ENCODE data around the gene TRAPPC1. TPM values are rescaled to one million over a fixed set of nuclear protein-coding genes. Genes with fewer than 3 reads are reported as not detected.

Gene TRAPPC1
- total RNA-seq, 2 experiments from 2014 or later, result 162 to 172 TPM

DNA sequence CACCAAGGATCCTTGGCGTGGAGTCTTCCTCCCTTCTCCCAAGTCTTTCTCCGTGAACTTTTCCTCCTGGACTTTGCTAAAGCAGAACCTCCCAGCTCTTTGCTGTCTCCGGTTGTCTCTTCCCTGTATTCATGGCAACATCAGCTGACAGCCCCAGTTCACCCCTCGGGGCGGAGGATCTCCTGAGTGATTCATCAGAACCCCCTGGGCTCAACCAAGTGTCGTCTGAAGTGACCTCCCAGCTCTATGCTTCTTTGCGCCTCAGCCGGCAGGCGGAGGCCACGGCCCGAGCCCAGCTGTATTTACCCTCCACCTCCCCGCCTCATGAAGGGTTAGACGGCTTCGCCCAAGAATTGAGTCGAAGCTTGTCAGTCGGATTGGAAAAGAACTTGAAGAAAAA lies 1.2 kb upstream of the TRAPPC1 start:
- peaks cover 38% of the 10 kb centered on the region for H3K4me1 Mint-ChIP-seq (ENCODE audit: low read depth)
- peaks cover 25% of the 10 kb centered on the region for H3K36me3 Mint-ChIP-seq (ENCODE audit: low read depth)
- H3K27ac Mint-ChIP-seq, result peak overlapping the region; percentile 87
- H3K4me3 Mint-ChIP-seq, result peak overlapping the region; percentile 91
- H3K27me3 Mint-ChIP-seq (ENCODE audit: low read depth), result no peaks in the 10 kb centered on the region
- no peaks in the 10 kb centered on the region for H3K9me3 Mint-ChIP-seq
- intact Hi-C loops (cut with micrococcal nuclease), result loop anchor here (1.0 to 5.0 kb wide), 12 partner anchors 11 to 456 kb away; partner anchors contain the start of genes CTC1, NAA38, PFAS and RPL26
- DNase-seq, result peak; percentile 43
- CTCF ChIA-PET, result interaction anchor here (0.6 to 3.8 kb wide), 20 partner anchors 8 to 259 kb away, joined by 3 to 38 read pairs (median 3); partner anchors contain the start of genes KDM6B and NAA38

DNA sequence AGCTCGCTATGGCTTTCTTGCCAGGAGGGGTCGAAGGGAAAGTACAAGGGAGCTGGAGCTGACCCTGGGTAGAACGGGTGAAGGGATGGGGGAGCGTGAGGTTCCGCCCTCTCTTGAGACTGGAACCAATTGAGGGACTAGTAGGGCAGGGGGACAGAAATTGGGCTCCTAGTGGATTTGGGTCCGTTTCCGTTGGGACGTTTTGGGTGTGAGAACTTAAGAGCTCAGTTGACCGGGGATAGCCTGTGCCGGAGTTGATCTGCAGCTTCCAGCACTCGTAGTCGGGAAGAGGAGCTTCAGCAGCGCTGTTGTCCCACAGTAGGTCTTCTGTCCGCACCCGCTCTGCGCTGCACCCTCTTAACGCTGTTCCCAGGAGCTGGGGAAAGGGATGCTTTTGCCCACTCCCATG lies 741 bp upstream of the TRAPPC1 start:
- CTCF ChIA-PET, result interaction anchor here (0.6 to 3.8 kb wide), 15 partner anchors 9 to 218 kb away, joined by 3 to 38 read pairs (median 4); no protein-coding TSS in a partner anchor
- intact Hi-C loops (cut with micrococcal nuclease), result loop anchor here (1.0 to 5.0 kb wide), 12 partner anchors 10 to 455 kb away; partner anchors contain the start of genes CTC1, NAA38, PFAS and RPL26
- Mint-ChIP-seq H3K4me1 (ENCODE audit: low read depth) (peaks cover 38% of the 10 kb centered on the region), H3K27me3 (ENCODE audit: low read depth) (no peaks in the 10 kb centered on the region), H3K4me3 (peak overlapping the region; percentile 91), H3K27ac (peak overlapping the region; percentile 87), H3K9me3 (no peaks in the 10 kb centered on the region), H3K36me3 (ENCODE audit: low read depth) (peaks cover 26% of the 10 kb centered on the region)
- DNase-seq, result peak; percentile 41

DNA sequence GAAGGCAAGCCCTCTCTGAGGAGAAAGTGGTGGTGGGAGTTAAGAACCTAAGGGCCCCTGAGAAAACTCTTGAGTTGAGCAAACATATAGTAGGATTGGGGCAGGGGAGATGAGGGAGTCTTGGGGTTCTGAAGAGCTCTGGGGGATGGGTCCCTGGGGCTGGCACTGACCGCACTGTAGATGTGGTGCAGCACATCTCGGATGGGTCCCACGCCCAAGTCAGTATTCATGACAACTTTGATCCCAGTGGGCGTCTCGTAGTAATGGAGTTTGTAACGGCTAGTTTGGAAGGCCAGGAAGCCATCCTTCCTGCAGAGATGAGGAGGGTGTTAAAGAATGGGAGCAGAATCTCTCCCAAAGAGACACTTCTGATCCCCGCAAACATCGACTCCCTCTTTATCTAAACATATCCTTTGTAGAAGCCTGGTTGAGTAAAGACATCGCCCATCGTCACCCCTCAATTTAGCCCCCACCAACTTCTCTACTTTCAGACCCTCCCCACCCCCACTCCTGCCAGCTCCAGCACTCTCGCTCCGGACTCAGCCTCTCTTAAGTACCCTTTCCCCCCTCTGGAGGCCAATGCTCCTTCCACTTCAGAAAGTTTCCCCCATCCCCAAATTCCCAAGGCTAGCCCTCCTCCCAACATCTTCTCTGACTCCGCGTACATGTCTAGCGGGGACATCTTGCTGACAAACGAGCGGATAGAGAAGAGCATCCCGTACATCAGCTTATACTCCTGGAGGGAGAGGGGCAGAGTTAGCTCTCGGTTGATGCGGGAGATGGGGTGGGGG lies 710 bp downstream of the TRAPPC1 start:
- no peaks in the 10 kb centered on the region for H3K9me3 Mint-ChIP-seq
- intact Hi-C loops (cut with micrococcal nuclease), result loop anchor here (5.0 kb wide), 3 partner anchors 316 to 454 kb away; partner anchors contain the start of genes CTC1, PFAS, RPL26 and ZBTB4
- peak overlapping the region; percentile 91 for H3K4me3 Mint-ChIP-seq
- H3K36me3 Mint-ChIP-seq (ENCODE audit: low read depth), result peaks cover 16% of the 10 kb centered on the region
- peak overlapping the region; percentile 87 for H3K27ac Mint-ChIP-seq
- H3K4me1 Mint-ChIP-seq (ENCODE audit: low read depth), result peaks cover 38% of the 10 kb centered on the region
- no peak for DNase-seq
- CTCF ChIA-PET, result interaction anchor here (0.9 to 3.8 kb wide), 3 partner anchors 9 to 66 kb away, joined by 4 to 38 read pairs (median 12); no protein-coding TSS in a partner anchor
- H3K27me3 Mint-ChIP-seq (ENCODE audit: low read depth), result no peaks in the 10 kb centered on the region

DNA sequence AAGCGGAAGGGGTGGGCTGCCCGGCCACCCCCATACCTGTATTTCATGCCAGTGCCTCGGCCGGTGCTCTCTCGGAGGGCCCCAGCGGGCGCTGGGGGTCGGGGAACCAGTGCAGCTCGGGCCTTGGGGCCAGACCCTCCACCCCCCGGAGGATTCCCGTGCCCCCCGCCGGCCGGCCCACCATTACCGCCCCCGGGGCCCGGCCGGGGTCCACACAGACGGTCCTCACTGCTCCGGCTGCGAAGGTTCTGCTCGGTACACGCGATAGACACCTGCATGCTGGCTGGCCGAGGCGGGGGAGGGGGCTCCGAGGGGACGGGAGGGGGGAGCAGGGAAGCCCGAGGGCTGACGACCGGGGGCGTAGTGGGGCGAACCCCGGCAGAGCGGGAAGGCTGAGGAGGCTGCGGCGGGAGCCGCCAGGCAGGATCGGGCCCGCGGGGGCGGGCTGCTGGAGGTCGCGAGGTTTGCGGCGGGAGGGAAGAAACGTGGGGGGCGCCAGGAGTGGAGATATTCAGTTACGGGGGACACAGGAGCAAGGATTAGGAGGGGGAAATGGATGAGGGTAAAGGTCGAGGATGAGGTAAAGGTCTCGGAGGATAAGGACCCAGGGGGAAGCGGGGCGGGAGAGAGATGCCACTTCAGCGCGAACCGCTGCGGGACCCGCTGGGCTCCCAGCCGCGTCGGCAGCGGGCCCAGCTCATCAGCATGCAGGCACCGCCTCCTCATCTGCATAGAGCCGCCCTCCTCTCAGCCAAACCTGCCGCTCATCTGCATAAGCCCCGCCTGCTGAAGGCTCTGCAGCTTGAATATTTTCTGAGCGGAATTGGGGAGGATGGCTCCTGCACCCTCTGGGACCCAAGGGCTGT lies 2.4 kb downstream of the TRAPPC1 start, which contains the start of gene KCNAB3:
Gene KCNAB3 (minus strand): TSS at position 699 of the 866 bp plus-strand sequence. CDS start 421 bp downstream, at position 278.
- H3K27ac Mint-ChIP-seq, result peak within 1 kb of the TSS; percentile 87
- intact Hi-C loops (cut with micrococcal nuclease), result loop anchor here (5.0 kb wide), 3 partner anchors 318 to 453 kb away; partner anchors contain the start of genes CTC1, PFAS, RPL26 and ZBTB4
- CTCF ChIA-PET, result interaction anchor here (1.1 kb wide), 1 partner anchor 68 kb away, joined by 3 read pairs; no protein-coding TSS in a partner anchor
- no peaks in the 10 kb centered on the region for H3K27me3 Mint-ChIP-seq (ENCODE audit: low read depth)
- peaks cover 28% of the 10 kb centered on the region for H3K4me1 Mint-ChIP-seq (ENCODE audit: low read depth)
- H3K4me3 Mint-ChIP-seq, result peak within 1 kb of the TSS; percentile 91
- H3K9me3 Mint-ChIP-seq, result no peaks in the 10 kb centered on the region
- peak; percentile 42 for DNase-seq
- H3K36me3 Mint-ChIP-seq (ENCODE audit: low read depth), result peaks cover 8% of the 10 kb centered on the region

DNA sequence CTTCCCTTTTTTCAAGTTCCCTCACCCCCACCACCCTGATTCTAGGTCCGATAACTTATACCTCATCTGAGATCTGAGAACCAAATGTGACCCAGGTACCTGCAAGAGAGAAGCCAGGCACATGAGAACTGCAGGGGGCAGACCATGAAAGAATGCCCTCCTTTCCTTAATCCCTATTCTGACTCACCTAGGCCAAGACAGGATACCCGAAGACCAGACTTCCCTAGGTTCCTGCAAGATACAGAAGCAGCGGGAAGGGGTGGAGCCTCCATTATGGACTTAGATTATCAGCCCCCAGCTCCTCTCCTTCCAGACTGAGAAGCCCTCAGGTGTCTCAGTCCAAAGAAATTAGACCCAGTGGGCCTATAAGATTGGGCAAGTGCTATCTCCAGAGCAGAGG lies 4.2 kb downstream of the TRAPPC1 start:
- H3K27ac Mint-ChIP-seq, result no peak overlapping the region
- no peaks in the 10 kb centered on the region for H3K9me3 Mint-ChIP-seq
- no peak overlapping the region for H3K4me3 Mint-ChIP-seq
- intact Hi-C loops (cut with micrococcal nuclease), result no loop called here
- peaks cover 24% of the 10 kb centered on the region for H3K4me1 Mint-ChIP-seq (ENCODE audit: low read depth)
- CTCF ChIA-PET, result interaction anchor here (0.9 kb wide), 1 partner anchor 167 kb away, joined by 3 read pairs; no protein-coding TSS in a partner anchor
- no peaks in the 10 kb centered on the region for H3K27me3 Mint-ChIP-seq (ENCODE audit: low read depth)
- peaks cover 6% of the 10 kb centered on the region for H3K36me3 Mint-ChIP-seq (ENCODE audit: low read depth)
- DNase-seq, result no peak

DNA sequence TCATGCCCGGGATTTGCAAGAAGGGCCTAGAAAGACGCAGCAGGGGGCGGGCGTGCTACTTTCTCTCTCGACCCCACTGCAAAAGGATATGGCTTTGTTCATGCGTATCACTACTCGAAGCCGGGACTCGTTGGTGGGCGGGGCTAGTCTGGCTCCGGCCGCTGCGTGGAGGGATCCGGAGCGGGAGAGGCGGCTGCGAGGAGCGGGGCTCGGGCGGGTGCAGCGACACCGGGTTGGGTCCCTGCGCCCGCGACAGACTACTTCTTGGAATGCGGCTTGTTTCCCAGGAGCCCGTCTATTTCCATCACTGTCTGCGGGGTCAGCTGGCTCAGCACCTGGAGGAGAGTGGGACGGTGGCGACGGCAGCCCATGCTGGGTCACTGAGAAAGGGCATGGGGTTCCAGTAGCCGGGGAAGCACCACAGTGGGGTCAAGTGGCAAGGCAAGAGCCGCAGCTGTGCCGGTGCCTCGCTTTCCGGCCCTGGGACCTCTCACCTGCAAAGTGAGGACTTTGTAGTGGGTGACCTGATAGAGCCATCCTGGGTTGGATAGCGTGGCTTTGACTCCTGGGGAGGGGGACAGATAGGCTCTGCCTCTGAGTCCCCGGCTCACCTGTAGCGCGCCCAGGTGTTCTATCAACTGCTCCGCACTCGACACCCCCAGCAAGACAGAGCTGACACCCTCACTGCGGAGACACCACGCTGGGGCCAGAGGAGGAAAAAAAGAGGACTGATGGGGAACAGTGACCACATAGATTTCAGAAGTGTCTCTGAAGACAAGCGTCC lies 8.7 kb downstream of the TRAPPC1 start:
- CTCF ChIA-PET, result interaction anchor here (1.1 to 4.6 kb wide), 4 partner anchors 9 to 70 kb away, joined by 3 to 19 read pairs (median 4); partner anchors contain the start of genes CNTROB and TRAPPC1
- H3K4me1 Mint-ChIP-seq (ENCODE audit: low read depth), result peaks cover 14% of the 10 kb centered on the region
- peak; percentile 90 for DNase-seq
- H3K27ac Mint-ChIP-seq, result peak overlapping the region; percentile 80
- no peaks in the 10 kb centered on the region for H3K9me3 Mint-ChIP-seq
- peak overlapping the region; percentile 73 for H3K4me3 Mint-ChIP-seq
- intact Hi-C loops (cut with micrococcal nuclease), result loop anchor here (1.0 kb wide), 1 partner anchor 9 kb away; the partner anchor contains the start of gene CNTROB
- peaks cover 2% of the 10 kb centered on the region for H3K36me3 Mint-ChIP-seq (ENCODE audit: low read depth)
- H3K27me3 Mint-ChIP-seq (ENCODE audit: low read depth), result no peaks in the 10 kb centered on the region

DNA sequence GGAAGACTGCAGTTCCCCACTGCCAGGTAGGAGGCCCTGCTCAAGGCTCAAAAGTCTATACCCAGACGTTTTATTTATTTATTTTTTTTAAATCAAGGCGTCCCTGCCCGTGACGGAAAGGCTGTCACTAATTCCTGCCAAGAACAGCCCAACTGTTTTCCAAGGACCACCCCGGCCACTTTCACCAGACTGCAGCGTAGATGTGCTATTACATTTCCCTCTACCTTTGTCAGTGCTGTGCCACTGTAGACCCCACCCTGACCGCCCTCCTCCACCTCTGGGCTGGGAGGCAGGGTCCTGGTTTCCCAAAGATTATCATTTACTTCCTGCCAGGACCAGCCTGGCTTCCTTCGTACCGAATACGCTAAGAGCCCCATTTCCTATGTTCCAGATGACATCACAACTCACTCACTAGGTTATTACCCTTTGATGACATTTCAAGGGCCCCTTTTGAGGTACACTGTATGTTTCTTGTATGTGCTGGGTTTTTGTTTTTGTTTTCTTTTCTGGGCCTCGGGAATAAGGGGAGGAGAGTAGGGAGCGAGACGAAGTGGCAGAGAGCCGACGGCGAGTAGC lies 9.4 kb downstream of the TRAPPC1 start:
- no peaks in the 10 kb centered on the region for H3K36me3 Mint-ChIP-seq (ENCODE audit: low read depth)
- peak overlapping the region; percentile 73 for H3K4me3 Mint-ChIP-seq
- DNase-seq, result no peak
- intact Hi-C loops (cut with micrococcal nuclease), result loop anchor here (1.0 kb wide), 1 partner anchor 10 kb away; the partner anchor contains the start of gene CNTROB
- no peaks in the 10 kb centered on the region for H3K27me3 Mint-ChIP-seq (ENCODE audit: low read depth)
- CTCF ChIA-PET, result interaction anchor here (1.1 to 4.6 kb wide), 4 partner anchors 9 to 71 kb away, joined by 3 to 19 read pairs (median 4); partner anchors contain the start of genes CNTROB and TRAPPC1
- no peaks in the 10 kb centered on the region for H3K9me3 Mint-ChIP-seq
- peaks cover 14% of the 10 kb centered on the region for H3K4me1 Mint-ChIP-seq (ENCODE audit: low read depth)
- H3K27ac Mint-ChIP-seq, result peak overlapping the region; percentile 80

DNA sequence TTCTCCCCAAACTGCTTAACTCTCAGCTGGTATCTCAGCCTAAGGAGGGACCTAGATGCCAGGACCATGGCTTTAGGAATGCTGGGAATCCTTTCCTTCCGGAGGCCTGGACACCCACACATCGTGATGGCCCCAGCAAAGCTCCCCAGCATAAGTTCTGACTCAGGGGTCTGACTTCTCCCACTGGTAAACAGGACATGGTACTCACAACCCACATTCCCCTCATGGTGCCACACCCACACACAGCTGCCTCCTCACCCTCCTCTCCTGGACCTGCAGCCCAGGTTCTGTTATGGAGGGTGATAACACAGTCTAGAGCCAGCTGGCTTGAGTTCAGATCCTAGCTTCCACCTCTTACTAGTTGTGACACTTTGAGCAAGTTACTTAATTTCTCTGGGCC lies 14.9 kb downstream of the TRAPPC1 start:
- Mint-ChIP-seq H3K4me1 (ENCODE audit: low read depth) (peaks cover 28% of the 10 kb centered on the region), H3K4me3 (peak overlapping the region; percentile 93), H3K27ac (peak overlapping the region; percentile 57), H3K36me3 (ENCODE audit: low read depth) (peaks cover 3% of the 10 kb centered on the region), H3K9me3 (no peaks in the 10 kb centered on the region), H3K27me3 (ENCODE audit: low read depth) (no peaks in the 10 kb centered on the region)
- intact Hi-C loops (cut with micrococcal nuclease), result no loop called here
- CTCF ChIA-PET, result interaction anchor here (0.5 to 4.8 kb wide), 3 partner anchors 67 to 80 kb away, joined by 3 to 44 read pairs (median 5); no protein-coding TSS in a partner anchor
- no peak for DNase-seq

DNA sequence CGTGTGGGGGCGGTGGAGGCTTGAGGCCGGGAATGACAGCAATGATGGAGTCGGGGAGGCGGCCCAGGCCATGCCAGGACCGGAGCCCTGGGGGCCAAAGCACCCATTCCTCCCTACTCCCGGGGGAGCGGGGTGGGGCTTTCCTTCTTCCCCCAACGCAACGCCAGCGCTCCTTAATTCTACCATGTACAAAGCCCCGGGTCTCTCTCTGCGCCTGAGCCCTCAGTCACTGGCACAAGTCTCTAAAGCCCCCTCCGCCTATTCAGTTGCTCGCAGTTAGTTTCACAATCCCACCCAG lies 15.4 kb downstream of the TRAPPC1 start:
- CTCF ChIA-PET, result interaction anchor here (1.0 to 4.8 kb wide), 3 partner anchors 19 to 73 kb away, joined by 3 to 44 read pairs (median 3); no protein-coding TSS in a partner anchor
- peaks cover 3% of the 10 kb centered on the region for H3K36me3 Mint-ChIP-seq (ENCODE audit: low read depth)
- H3K4me3 Mint-ChIP-seq, result peak overlapping the region; percentile 93
- peak overlapping the region; percentile 57 for H3K27ac Mint-ChIP-seq
- H3K9me3 Mint-ChIP-seq, result no peaks in the 10 kb centered on the region
- no peaks in the 10 kb centered on the region for H3K27me3 Mint-ChIP-seq (ENCODE audit: low read depth)
- no peak for DNase-seq
- intact Hi-C loops (cut with micrococcal nuclease), result no loop called here
- peaks cover 29% of the 10 kb centered on the region for H3K4me1 Mint-ChIP-seq (ENCODE audit: low read depth)

DNA sequence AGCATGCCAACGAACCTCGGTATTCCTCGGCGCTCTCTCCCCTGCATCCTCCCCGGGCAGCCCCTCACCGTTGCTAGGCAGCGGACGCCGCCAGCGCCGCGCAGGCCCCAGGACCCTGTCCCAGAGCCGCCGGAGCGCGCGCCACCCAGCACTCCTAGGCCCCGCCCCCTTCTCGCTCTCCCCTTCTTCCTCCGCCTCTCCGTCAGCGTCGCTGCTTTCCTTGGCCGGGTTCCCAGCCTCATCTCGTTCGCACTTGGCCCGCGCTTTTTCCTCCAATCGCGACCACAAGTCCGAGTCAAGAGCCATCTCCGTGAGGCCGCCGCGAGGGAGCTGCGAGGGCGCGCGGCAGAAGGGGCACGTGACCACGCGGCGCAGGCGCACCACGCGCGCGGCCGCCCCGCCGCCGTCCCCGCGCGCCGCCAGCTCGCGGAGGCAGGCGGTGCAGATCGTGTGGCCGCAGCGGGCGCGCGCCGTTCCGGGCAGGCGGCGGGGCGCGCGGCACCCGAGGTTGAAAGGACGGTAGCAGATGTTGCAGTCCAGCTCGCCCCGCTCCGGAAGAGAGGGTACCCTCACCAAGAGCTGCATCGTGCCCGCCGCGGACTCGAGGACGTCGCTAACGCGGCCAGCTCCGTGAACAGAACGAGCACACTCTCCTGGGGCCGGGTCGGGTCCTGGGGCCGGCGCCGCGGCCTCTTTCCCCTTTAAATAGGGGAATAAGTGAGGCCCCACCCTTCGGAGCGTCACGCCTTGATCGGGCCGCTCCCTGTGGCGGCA lies 15.9 kb downstream of the TRAPPC1 start, which contains the start of gene RNF227:
Gene RNF227 (minus strand): TSS at position 679 of the 774 bp plus-strand sequence. CDS start 94 bp downstream, at position 585.
- peaks cover 29% of the 10 kb centered on the region for H3K4me1 Mint-ChIP-seq (ENCODE audit: low read depth)
- H3K27ac Mint-ChIP-seq, result peak within 1 kb of the TSS; percentile 92
- H3K36me3 Mint-ChIP-seq (ENCODE audit: low read depth), result peaks cover 8% of the 10 kb centered on the region
- intact Hi-C loops (cut with micrococcal nuclease), result loop anchor here (1.0 kb wide), 3 partner anchors 17 to 58 kb away; partner anchors contain the start of genes CNTROB and NAA38
- H3K27me3 Mint-ChIP-seq (ENCODE audit: low read depth), result no peaks in the 10 kb centered on the region
- CTCF ChIA-PET, result interaction anchor here (0.6 to 4.8 kb wide), 6 partner anchors 13 to 74 kb away, joined by 3 to 44 read pairs (median 3); no protein-coding TSS in a partner anchor
- no peaks in the 10 kb centered on the region for H3K9me3 Mint-ChIP-seq
- peak; percentile 91 for DNase-seq
- peak within 1 kb of the TSS; percentile 93 for H3K4me3 Mint-ChIP-seq

All from activated naive CD4-positive, alpha-beta T cell treated with anti-CD3 and anti-CD28 coated beads for 36 hours (primary cell).